Endothelial cell of umbilical vein (primary cell): ENCODE measurements around the gene SCN5A.

Source experiments
- CTCF ChIP-seq, 2 donors: IDR thresholded peaks; 1 replicate in 1 of 2; 2 replicates in 1 of 2; pipeline ENCODE4 v1.5.1; 2011; ENCODE audit warnings: low read length in 2 of 2, mild to moderate bottlenecking in 2 of 2, moderate library complexity in 2 of 2, control low read depth in 1 of 2, inconsistent platforms in 1 of 2, low read depth in 1 of 2; ENCODE audit not compliant: insufficient read depth in 1 of 2; ENCODE audit errors: extremely low read depth in 1 of 2
- EZH2 ChIP-seq: IDR thresholded peaks from 2 replicates; pipeline ENCODE4 v1.6.1; 2012; ENCODE audit warnings: borderline replicate concordance, low read depth, mild to moderate bottlenecking, moderate library complexity, low read length, inconsistent platforms; ENCODE audit not compliant: severe bottlenecking
- GATA2 ChIP-seq: IDR thresholded peaks from 2 replicates; pipeline ENCODE4 v1.7.0; 2011; ENCODE audit warnings: low read depth, mild to moderate bottlenecking, moderate library complexity, mixed read lengths, low read length; ENCODE audit not compliant: insufficient read length, insufficient read depth
- JUN ChIP-seq: IDR thresholded peaks from 2 replicates; pipeline ENCODE4 v1.6.1; 2011; ENCODE audit warnings: borderline replicate concordance, low read depth; ENCODE audit not compliant: insufficient read length, insufficient read depth
- MAX ChIP-seq: IDR thresholded peaks from 2 replicates; pipeline ENCODE4 v1.6.1; 2011; ENCODE audit not compliant: insufficient read depth, insufficient read length
- MYC ChIP-seq: IDR thresholded peaks from one replicate; pipeline ENCODE4 v1.6.1; 2011; ENCODE audit warnings: mild to moderate bottlenecking, low read depth, low read length
- POLR2A ChIP-seq: IDR thresholded peaks from 2 replicates; pipeline ENCODE4 v1.6.1; 2012; ENCODE audit warnings: low read depth, mild to moderate bottlenecking, control low read depth, low read length
- POLR2AphosphoS5 ChIP-seq: IDR thresholded peaks from 2 replicates; pipeline ENCODE4 v1.6.1; 2012; ENCODE audit warnings: low read depth, mild to moderate bottlenecking, control low read depth, low read length, moderate library complexity; ENCODE audit not compliant: insufficient read depth

- TF ChIP-seq MAX (no peak), GATA2 (no peak), POLR2AphosphoS5 (no peak), CTCF (IDR thresholded peaks at IDR 0.05; ENCODE audit: extremely low read depth in 1 of 2, insufficient read depth in 1 of 2, low read depth in 1 of 2, low read length in 2 of 2) (no peak), EZH2 (no peak), POLR2A (no peak), JUN (no peak), MYC (no peak)
These were observed 86.2 kb downstream of the SCN5A start for GRCh38 chr3:38563070-38563885.
